ENCODE results near the gene IQGAP3. TPM values are rescaled to one million over a fixed set of nuclear protein-coding genes. Genes with fewer than 3 reads are reported as not detected.

The IQGAP3 gene
- total RNA-seq, 3 donors from 2014 or later, result 3.4 to 15.5 (median 5.7) TPM

DNA sequence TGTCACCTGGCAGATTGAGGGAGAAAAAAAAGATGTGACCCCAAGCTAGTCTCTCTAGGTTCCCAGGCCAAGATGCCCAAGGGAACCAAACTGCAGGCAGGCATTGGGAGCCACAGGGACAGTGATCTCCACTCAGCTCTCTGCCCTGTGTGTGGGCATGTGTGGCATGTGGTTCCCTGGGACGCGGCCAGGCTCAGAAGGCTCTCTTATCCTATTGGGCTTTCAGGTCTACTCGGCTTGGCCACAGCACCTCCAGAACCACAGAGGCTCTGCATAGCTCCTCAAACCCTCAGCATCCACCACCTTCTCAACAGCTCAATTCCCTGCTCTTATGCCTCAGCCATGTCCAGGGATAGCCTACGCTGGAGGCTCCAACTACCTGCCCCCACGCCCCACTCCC, 22.0 kb downstream of the IQGAP3 start:
- no peaks in the 10 kb centered on the region for H3K4me1 ChIP-seq (ENCODE audit: low read depth)
- intact Hi-C loops (cut with DNase I, micrococcal nuclease), result no loop called here
- no peak overlapping the region for H3K4me3 ChIP-seq
- no peak for ATAC-seq
- H3K9me3 ChIP-seq, result no peaks in the 10 kb centered on the region
- no peak for DNase-seq
- no peaks in the 10 kb centered on the region for H3K36me3 ChIP-seq (ENCODE audit: low read depth)
- TF ChIP-seq, protein P1, sequence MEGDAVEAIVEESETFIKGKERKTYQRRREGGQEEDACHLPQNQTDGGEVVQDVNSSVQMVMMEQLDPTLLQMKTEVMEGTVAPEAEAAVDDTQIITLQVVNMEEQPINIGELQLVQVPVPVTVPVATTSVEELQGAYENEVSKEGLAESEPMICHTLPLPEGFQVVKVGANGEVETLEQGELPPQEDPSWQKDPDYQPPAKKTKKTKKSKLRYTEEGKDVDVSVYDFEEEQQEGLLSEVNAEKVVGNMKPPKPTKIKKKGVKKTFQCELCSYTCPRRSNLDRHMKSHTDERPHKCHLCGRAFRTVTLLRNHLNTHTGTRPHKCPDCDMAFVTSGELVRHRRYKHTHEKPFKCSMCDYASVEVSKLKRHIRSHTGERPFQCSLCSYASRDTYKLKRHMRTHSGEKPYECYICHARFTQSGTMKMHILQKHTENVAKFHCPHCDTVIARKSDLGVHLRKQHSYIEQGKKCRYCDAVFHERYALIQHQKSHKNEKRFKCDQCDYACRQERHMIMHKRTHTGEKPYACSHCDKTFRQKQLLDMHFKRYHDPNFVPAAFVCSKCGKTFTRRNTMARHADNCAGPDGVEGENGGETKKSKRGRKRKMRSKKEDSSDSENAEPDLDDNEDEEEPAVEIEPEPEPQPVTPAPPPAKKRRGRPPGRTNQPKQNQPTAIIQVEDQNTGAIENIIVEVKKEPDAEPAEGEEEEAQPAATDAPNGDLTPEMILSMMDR (IDR thresholded peaks at IDR 0.05), result no peak

- intact Hi-C loops (cut with DNase I, micrococcal nuclease), result no loop called here
- H3K4me1 ChIP-seq (ENCODE audit: low read depth), result no peaks in the 10 kb centered on the region
- H3K36me3 ChIP-seq (ENCODE audit: low read depth), result no peaks in the 10 kb centered on the region
- no peaks in the 10 kb centered on the region for H3K9me3 ChIP-seq
- TF ChIP-seq, protein P1 (IDR thresholded peaks at IDR 0.05), result no peak
- H3K4me3 ChIP-seq, result no peak overlapping the region
- no peak for ATAC-seq
- DNase-seq, result no peak
These were observed 22.5 kb downstream of the IQGAP3 start for GRCh38 chr1:156549831-156550230.

- intact Hi-C loops (cut with DNase I, micrococcal nuclease), result no loop called here
- TF ChIP-seq, protein P1 (IDR thresholded peaks at IDR 0.05), result no peak
- no peak for ATAC-seq
- DNase-seq, result no peak
- no peaks in the 10 kb centered on the region for H3K9me3 ChIP-seq
- no peak overlapping the region for H3K4me3 ChIP-seq
- H3K4me1 ChIP-seq (ENCODE audit: low read depth), result no peaks in the 10 kb centered on the region
- no peaks in the 10 kb centered on the region for H3K36me3 ChIP-seq (ENCODE audit: low read depth)
These were observed 23.0 kb downstream of the IQGAP3 start for GRCh38 chr1:156549390-156549789.

DNA sequence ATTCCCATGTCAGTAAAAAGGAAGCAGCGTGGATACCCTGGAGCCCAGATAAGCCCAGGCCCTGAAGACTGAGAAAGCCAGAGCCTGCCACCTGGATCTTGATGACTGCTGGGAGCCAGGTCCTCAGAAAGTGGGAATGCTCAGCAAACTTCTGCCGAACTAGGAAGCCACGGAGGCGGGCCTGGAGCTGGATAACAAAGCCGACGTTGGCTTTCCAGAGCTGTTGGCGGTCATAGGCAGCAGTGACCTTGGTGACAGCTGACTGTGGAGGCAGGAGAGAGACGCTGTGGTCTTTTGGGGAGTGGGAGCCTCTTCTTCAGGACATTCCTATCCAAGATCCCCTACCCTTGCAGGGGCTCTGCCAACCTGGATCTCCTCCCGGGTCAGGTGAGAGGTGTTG, 24.4 kb downstream of the IQGAP3 start:
- Histone ChIP-seq H3K36me3 (ENCODE audit: low read depth) (no peaks in the 10 kb centered on the region), H3K9me3 (no peaks in the 10 kb centered on the region), H3K4me1 (ENCODE audit: low read depth) (no peaks in the 10 kb centered on the region), H3K4me3 (no peak overlapping the region)
- TF ChIP-seq, protein P1 (IDR thresholded peaks at IDR 0.05), result no peak
- DNase-seq (no peak), ATAC-seq (no peak)
- intact Hi-C loops (cut with DNase I, micrococcal nuclease), result no loop called here

DNA sequence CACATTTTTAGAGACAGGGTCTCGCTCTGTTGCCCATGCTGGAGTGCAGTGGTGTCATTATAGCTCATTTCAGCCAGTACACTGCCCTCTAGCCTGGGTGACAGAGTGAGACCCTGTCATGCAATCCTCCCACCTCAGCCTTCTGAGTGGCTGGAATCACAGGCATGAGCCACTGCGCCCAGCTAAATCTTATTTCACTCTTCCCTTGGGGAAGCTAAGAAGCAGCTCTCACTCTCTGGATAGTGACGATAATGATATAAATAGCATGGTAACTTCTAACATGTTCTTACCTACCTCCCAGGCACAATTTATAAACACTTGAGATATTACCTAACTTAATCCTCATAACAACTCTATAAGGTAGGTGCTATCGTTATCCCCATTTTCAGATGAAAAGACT, 24.9 kb downstream of the IQGAP3 start:
- H3K4me3 ChIP-seq, result no peak overlapping the region
- DNase-seq (no peak), ATAC-seq (no peak)
- no peaks in the 10 kb centered on the region for H3K4me1 ChIP-seq (ENCODE audit: low read depth)
- no peaks in the 10 kb centered on the region for H3K9me3 ChIP-seq
- no peaks in the 10 kb centered on the region for H3K36me3 ChIP-seq (ENCODE audit: low read depth)
- intact Hi-C loops (cut with DNase I, micrococcal nuclease), result no loop called here
- TF ChIP-seq, protein P1 (IDR thresholded peaks at IDR 0.05), result no peak

GRCh38 chr1:156546267-156546666, 26.1 kb downstream of the IQGAP3 start:
- no peak overlapping the region for H3K4me3 ChIP-seq
- intact Hi-C loops (cut with DNase I, micrococcal nuclease), result no loop called here
- no peak for ATAC-seq
- TF ChIP-seq, protein P1 (IDR thresholded peaks at IDR 0.05), result no peak
- H3K36me3 ChIP-seq (ENCODE audit: low read depth), result no peaks in the 10 kb centered on the region
- H3K9me3 ChIP-seq, result no peaks in the 10 kb centered on the region
- no peaks in the 10 kb centered on the region for H3K4me1 ChIP-seq (ENCODE audit: low read depth)
- no peak for DNase-seq

Data from mucosa of descending colon (tissue), 3 donors.